Measurements from ENCODE around the gene LARGE1. TPM values are rescaled to one million over a fixed set of nuclear protein-coding genes. Genes with fewer than 3 reads are reported as not detected.

LARGE1 gene
- total and polyA plus RNA-seq, 4 donors, result 25.6 to 45.6 (median 37.6) TPM

GRCh38 chr22:33758961-33759360, 161.3 kb downstream of the LARGE1 start:
- peaks cover 9% of the 10 kb centered on the region for H3K4me1 ChIP-seq (ENCODE audit: control insufficient read depth, insufficient read depth, low read length)
- no peaks in the 10 kb centered on the region for H3K36me3 ChIP-seq (ENCODE audit: control insufficient read depth, insufficient read depth, low read length)
- H3K27me3 ChIP-seq (ENCODE audit: control insufficient read depth, insufficient read depth, low read length), result no peaks in the 10 kb centered on the region
- DNase-seq (ENCODE audit: low read depth in 4 of 6, low spot score in 6 of 6), result no peak
- no peak overlapping the region for H3K4me3 ChIP-seq (ENCODE audit: low read depth, low read length)
- no peaks in the 10 kb centered on the region for H3K9me3 ChIP-seq (ENCODE audit: control insufficient read depth, insufficient read depth, low read length)
- H3K27ac ChIP-seq (ENCODE audit: low read depth, low read length), result no peak overlapping the region

DNA sequence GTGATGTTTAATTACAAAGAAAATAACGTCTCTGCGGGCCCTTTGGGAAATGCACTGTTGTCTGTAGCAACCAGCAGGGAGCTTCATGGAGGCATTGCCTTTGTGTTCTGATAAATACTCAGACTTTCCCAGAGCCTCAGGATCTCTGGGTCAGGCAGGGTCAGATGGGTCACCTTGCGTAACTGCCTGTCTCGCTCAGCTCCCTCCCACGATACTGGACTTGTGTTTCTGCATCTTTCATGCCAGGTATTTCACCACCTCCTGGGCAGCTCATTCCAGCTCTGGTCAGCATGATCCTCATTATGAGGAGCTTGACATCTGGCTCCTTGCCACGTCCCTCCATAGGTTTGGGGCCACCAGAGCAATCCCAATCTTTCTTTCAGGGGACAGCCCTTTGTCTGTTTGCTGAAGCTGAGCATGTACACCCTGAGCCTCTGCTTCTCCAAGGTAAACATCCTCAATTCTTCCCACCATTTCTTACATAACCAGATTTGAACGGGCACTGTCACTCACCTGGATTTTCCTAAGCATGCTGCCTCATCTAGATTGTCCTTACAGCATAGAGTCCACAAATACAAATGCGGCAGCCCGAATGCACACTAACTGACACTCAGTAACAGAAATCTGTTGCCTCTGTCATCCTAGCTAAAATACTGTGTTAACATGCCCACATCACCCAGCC, 162.3 kb downstream of the LARGE1 start:
- no peak overlapping the region for H3K27ac ChIP-seq (ENCODE audit: low read depth, low read length)

GRCh38 chr22:33757041-33757801, 163.1 kb downstream of the LARGE1 start:
- no peak for DNase-seq (ENCODE audit: low read depth in 4 of 6, low spot score in 6 of 6)
- H3K4me1 ChIP-seq (ENCODE audit: control insufficient read depth, insufficient read depth, low read length), result peaks cover 9% of the 10 kb centered on the region
- H3K27ac ChIP-seq (ENCODE audit: low read depth, low read length), result no peak overlapping the region
- no peak overlapping the region for H3K4me3 ChIP-seq (ENCODE audit: low read depth, low read length)
- WGBS (ENCODE audit: insufficient coverage), result 53% methylated on average over 8 of the region's 15 CpGs
- H3K9me3 ChIP-seq (ENCODE audit: control insufficient read depth, insufficient read depth, low read length), result no peaks in the 10 kb centered on the region
- no peaks in the 10 kb centered on the region for H3K27me3 ChIP-seq (ENCODE audit: control insufficient read depth, insufficient read depth, low read length)
- no peaks in the 10 kb centered on the region for H3K36me3 ChIP-seq (ENCODE audit: control insufficient read depth, insufficient read depth, low read length)

More for the DNA sequence above, 162.3 kb downstream of the LARGE1 start:
- Histone ChIP-seq H3K27me3 (ENCODE audit: control insufficient read depth, insufficient read depth, low read length) (no peaks in the 10 kb centered on the region), H3K36me3 (ENCODE audit: control insufficient read depth, insufficient read depth, low read length) (no peaks in the 10 kb centered on the region), H3K4me3 (ENCODE audit: low read depth, low read length) (no peak overlapping the region), H3K9me3 (ENCODE audit: control insufficient read depth, insufficient read depth, low read length) (no peaks in the 10 kb centered on the region), H3K4me1 (ENCODE audit: control insufficient read depth, insufficient read depth, low read length) (peaks cover 9% of the 10 kb centered on the region)
- WGBS (ENCODE audit: insufficient coverage), result 38% methylated on average over 9 of the region's 9 CpGs
- peak in 1 of 6 donors; percentile 62 for DNase-seq (ENCODE audit: low read depth in 4 of 6, low spot score in 6 of 6)

GRCh38 chr22:33756508-33756949, 163.7 kb downstream of the LARGE1 start:
- no peaks in the 10 kb centered on the region for H3K36me3 ChIP-seq (ENCODE audit: control insufficient read depth, insufficient read depth, low read length)
- WGBS (ENCODE audit: insufficient coverage), result 71% methylated on average over 9 of the region's 10 CpGs
- no peak overlapping the region for H3K27ac ChIP-seq (ENCODE audit: low read depth, low read length)
- DNase-seq (ENCODE audit: low read depth in 4 of 6, low spot score in 6 of 6), result peak in 1 of 6 donors; percentile 73
- H3K27me3 ChIP-seq (ENCODE audit: control insufficient read depth, insufficient read depth, low read length), result no peaks in the 10 kb centered on the region
- H3K4me1 ChIP-seq (ENCODE audit: control insufficient read depth, insufficient read depth, low read length), result peaks cover 9% of the 10 kb centered on the region
- no peak overlapping the region for H3K4me3 ChIP-seq (ENCODE audit: low read depth, low read length)
- H3K9me3 ChIP-seq (ENCODE audit: control insufficient read depth, insufficient read depth, low read length), result no peaks in the 10 kb centered on the region

DNA sequence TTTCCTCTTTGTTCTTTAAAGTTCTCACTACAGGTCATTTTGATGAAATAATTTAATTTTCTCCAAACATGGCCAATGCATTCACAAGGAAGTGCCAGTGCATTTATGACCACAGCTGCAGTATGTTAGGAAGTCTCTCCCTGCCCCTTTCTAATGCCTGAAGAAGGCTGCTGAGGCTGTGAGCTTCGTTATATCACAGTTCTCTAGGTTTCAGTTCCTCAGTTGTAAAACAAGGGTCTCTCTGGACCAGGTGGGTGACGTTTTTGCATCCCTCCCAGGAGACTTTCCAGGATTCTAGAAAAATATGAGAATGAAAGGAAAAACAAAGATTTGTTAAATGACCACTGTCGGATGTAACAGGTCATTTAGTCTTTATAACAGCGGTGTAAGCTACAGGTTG, 171.6 kb downstream of the LARGE1 start:
- 94% methylated on average over 3 of the region's 4 CpGs for WGBS (ENCODE audit: insufficient coverage)
- H3K4me3 ChIP-seq (ENCODE audit: low read depth, low read length), result no peak overlapping the region
- H3K36me3 ChIP-seq (ENCODE audit: control insufficient read depth, insufficient read depth, low read length), result no peaks in the 10 kb centered on the region
- H3K27me3 ChIP-seq (ENCODE audit: control insufficient read depth, insufficient read depth, low read length), result no peaks in the 10 kb centered on the region
- DNase-seq (ENCODE audit: low read depth in 4 of 6, low spot score in 6 of 6), result no peak
- no peak overlapping the region for H3K27ac ChIP-seq (ENCODE audit: low read depth, low read length)
- H3K4me1 ChIP-seq (ENCODE audit: control insufficient read depth, insufficient read depth, low read length), result peaks cover 5% of the 10 kb centered on the region
- no peaks in the 10 kb centered on the region for H3K9me3 ChIP-seq (ENCODE audit: control insufficient read depth, insufficient read depth, low read length)

GRCh38 chr22:33747576-33748180, 172.6 kb downstream of the LARGE1 start:
- H3K4me1 ChIP-seq (ENCODE audit: control insufficient read depth, insufficient read depth, low read length), result peaks cover 5% of the 10 kb centered on the region
- H3K27ac ChIP-seq (ENCODE audit: low read depth, low read length), result no peak overlapping the region
- H3K36me3 ChIP-seq (ENCODE audit: control insufficient read depth, insufficient read depth, low read length), result no peaks in the 10 kb centered on the region
- no peaks in the 10 kb centered on the region for H3K9me3 ChIP-seq (ENCODE audit: control insufficient read depth, insufficient read depth, low read length)
- 100% methylated on average over 1 of the region's 4 CpGs for WGBS (ENCODE audit: insufficient coverage)
- no peak overlapping the region for H3K4me3 ChIP-seq (ENCODE audit: low read depth, low read length)
- no peaks in the 10 kb centered on the region for H3K27me3 ChIP-seq (ENCODE audit: control insufficient read depth, insufficient read depth, low read length)
- DNase-seq (ENCODE audit: low read depth in 4 of 6, low spot score in 6 of 6), result no peak

DNA sequence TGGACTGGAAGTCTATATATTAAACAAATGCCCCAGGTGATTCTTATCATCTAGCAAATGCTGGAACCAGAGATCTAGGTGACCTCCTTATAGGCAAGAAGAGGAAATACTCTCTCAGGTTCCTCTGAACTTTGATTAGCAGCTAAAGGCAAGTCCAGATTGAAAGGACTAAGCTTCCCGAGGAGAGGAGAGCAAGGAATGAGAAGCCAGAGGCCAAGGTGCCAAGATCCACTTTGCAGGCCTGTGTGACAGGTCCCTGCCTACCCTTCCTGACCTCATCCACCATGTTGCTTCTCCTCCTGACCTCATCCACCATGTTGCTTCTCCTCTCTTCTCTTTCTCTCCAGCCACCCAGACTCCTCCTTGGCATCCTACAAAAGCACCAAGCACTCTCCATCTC, 173.2 kb downstream of the LARGE1 start:
- Histone ChIP-seq H3K4me1 (ENCODE audit: control insufficient read depth, insufficient read depth, low read length) (peaks cover 5% of the 10 kb centered on the region), H3K27me3 (ENCODE audit: control insufficient read depth, insufficient read depth, low read length) (no peaks in the 10 kb centered on the region), H3K27ac (ENCODE audit: low read depth, low read length) (no peak overlapping the region), H3K4me3 (ENCODE audit: low read depth, low read length) (no peak overlapping the region), H3K36me3 (ENCODE audit: control insufficient read depth, insufficient read depth, low read length) (no peaks in the 10 kb centered on the region), H3K9me3 (ENCODE audit: control insufficient read depth, insufficient read depth, low read length) (no peaks in the 10 kb centered on the region)
- DNase-seq (ENCODE audit: low read depth in 4 of 6, low spot score in 6 of 6), result no peak
- 100% methylated on average over 1 of the region's 1 CpG for WGBS (ENCODE audit: insufficient coverage)

- peaks cover 8% of the 10 kb centered on the region for H3K4me1 ChIP-seq (ENCODE audit: control insufficient read depth, insufficient read depth, low read length)
- H3K27me3 ChIP-seq (ENCODE audit: control insufficient read depth, insufficient read depth, low read length), result no peaks in the 10 kb centered on the region
- DNase-seq (ENCODE audit: low read depth in 4 of 6, low spot score in 6 of 6), result no peak
- H3K9me3 ChIP-seq (ENCODE audit: control insufficient read depth, insufficient read depth, low read length), result no peaks in the 10 kb centered on the region
- no peak overlapping the region for H3K4me3 ChIP-seq (ENCODE audit: low read depth, low read length)
- no peak overlapping the region for H3K27ac ChIP-seq (ENCODE audit: low read depth, low read length)
- H3K36me3 ChIP-seq (ENCODE audit: control insufficient read depth, insufficient read depth, low read length), result no peaks in the 10 kb centered on the region
- 88% methylated on average over 2 of the region's 3 CpGs for WGBS (ENCODE audit: insufficient coverage)
Measured at GRCh38 chr22:33746501-33746928, 173.8 kb downstream of the LARGE1 start.

GRCh38 chr22:33745501-33745900, 174.8 kb downstream of the LARGE1 start:
- Histone ChIP-seq H3K27ac (ENCODE audit: low read depth, low read length) (no peak overlapping the region), H3K9me3 (ENCODE audit: control insufficient read depth, insufficient read depth, low read length) (no peaks in the 10 kb centered on the region), H3K4me1 (ENCODE audit: control insufficient read depth, insufficient read depth, low read length) (peaks cover 10% of the 10 kb centered on the region), H3K36me3 (ENCODE audit: control insufficient read depth, insufficient read depth, low read length) (no peaks in the 10 kb centered on the region), H3K27me3 (ENCODE audit: control insufficient read depth, insufficient read depth, low read length) (no peaks in the 10 kb centered on the region), H3K4me3 (ENCODE audit: low read depth, low read length) (no peak overlapping the region)
- WGBS (ENCODE audit: insufficient coverage), result 75% methylated on average over 6 of the region's 7 CpGs
- no peak for DNase-seq (ENCODE audit: low read depth in 4 of 6, low spot score in 6 of 6)

Measured in spinal cord (tissue), 10 donors.